DOHH2 (cell line): ENCODE results near the gene CCDC88B.

Experiments used
- H3F3A ChIP-seq: fragments of 200-600 bp; sonication (generic), shearing (Covaris generic); 2 replicates; pipeline ENCODE4 v1.6.0; 2016; ENCODE audit warnings: antibody characterized with exemption, mild to moderate bottlenecking; ENCODE audit not compliant: control insufficient read depth, insufficient read depth
- H3K27ac ChIP-seq: fragments of 200-600 bp; sonication (generic); 2 replicates; pipeline ENCODE4 v1.5.1; 2014; ENCODE audit warnings: low read depth, mild to moderate bottlenecking, low read length, moderate library complexity
- H3K27me3 ChIP-seq: fragments of 200-600 bp; sonication (generic); 2 replicates; pipeline ENCODE4 v1.6.1; 2014; ENCODE audit warnings: mild to moderate bottlenecking, low read length, mixed read lengths; ENCODE audit not compliant: control insufficient read depth
- H3K36me3 ChIP-seq: fragments of 200-600 bp; sonication (generic); 2 replicates; pipeline ENCODE4 v1.6.1; 2014; ENCODE audit warnings: mild to moderate bottlenecking, low read length, moderate library complexity, mixed read lengths; ENCODE audit not compliant: control insufficient read depth
- H3K4me1 ChIP-seq: fragments of 200-600 bp; sonication (generic); 2 replicates; pipeline ENCODE4 v1.6.1; 2014; ENCODE audit warnings: mild to moderate bottlenecking, low read length, mixed read lengths; ENCODE audit not compliant: control insufficient read depth
- H3K4me2 ChIP-seq: fragments of 200-600 bp; sonication (generic); 2 replicates; pipeline ENCODE4 v1.6.0; 2014; ENCODE audit warnings: mild to moderate bottlenecking, low read length, moderate library complexity
- H3K4me3 ChIP-seq: fragments of 200-600 bp; sonication (generic); 2 replicates; pipeline ENCODE4 v1.5.1; 2014; ENCODE audit warnings: mild to moderate bottlenecking, low read length, mixed read lengths
- H3K79me2 ChIP-seq: fragments of 200-600 bp; sonication (generic); 2 replicates; pipeline ENCODE4 v1.6.1; 2014; ENCODE audit warnings: mild to moderate bottlenecking, low read length, mixed read lengths; ENCODE audit not compliant: control insufficient read depth
- H3K9me2 ChIP-seq: fragments of 200-600 bp; sonication (generic); replicated peaks from 2 replicates; pipeline ENCODE4 v1.6.1; 2014; ENCODE audit warnings: mild to moderate bottlenecking, low read length, mixed read lengths; ENCODE audit not compliant: control insufficient read depth
- H3K9me3 ChIP-seq: fragments of 200-600 bp; sonication (generic); 2 replicates; pipeline ENCODE4 v1.6.1; 2014; ENCODE audit warnings: antibody characterized with exemption, low read length, mixed read lengths; ENCODE audit not compliant: control insufficient read depth, insufficient read depth
- H4K20me1 ChIP-seq: fragments of 200-600 bp; sonication (generic); 2 replicates; pipeline ENCODE4 v1.6.0; 2014; ENCODE audit warnings: low read depth, mild to moderate bottlenecking, antibody characterized with exemption, low read length, moderate library complexity; ENCODE audit not compliant: control insufficient read depth, insufficient read depth
- EZH2phosphoT487 ChIP-seq: fragments of 200-600 bp; sonication (generic); IDR thresholded peaks from 2 replicates; pipeline ENCODE4 v1.6.1; 2017; ENCODE audit warnings: borderline replicate concordance, mild to moderate bottlenecking, antibody characterized with exemption, low read length, moderate library complexity, mixed read lengths
- TF ChIP-seq, protein P1 (sequence below): fragments of 200-600 bp; sonication (generic); IDR thresholded peaks from one replicate; pipeline ENCODE4 v1.5.1; 2014; ENCODE audit warnings: antibody characterized with exemption, mild to moderate bottlenecking, low read depth, low read length; ENCODE audit not compliant: poor library complexity, severe bottlenecking

CCDC88B gene

DNA sequence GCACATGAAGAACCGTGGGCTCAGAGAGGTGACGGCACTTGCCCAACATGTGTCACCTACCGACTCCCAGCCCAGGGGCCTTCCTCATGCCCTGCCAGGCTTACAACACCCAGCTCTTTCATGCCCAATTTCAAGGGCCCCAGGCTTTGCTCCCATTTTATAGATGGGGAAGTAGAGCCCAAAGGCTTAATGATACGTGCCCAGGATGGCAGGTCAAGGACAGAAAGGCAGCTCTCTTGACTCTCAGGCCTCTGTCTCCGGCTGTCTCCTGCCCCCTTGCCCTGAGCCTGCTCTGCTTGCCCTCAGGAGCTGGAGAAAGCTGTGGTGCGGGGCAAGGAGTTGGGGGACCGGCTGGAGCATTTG, 9.0 kb downstream of the CCDC88B start:
- no peaks in the 10 kb centered on the region for H4K20me1 ChIP-seq
- no peak for TF ChIP-seq EZH2phosphoT487
- TF ChIP-seq, protein P1, sequence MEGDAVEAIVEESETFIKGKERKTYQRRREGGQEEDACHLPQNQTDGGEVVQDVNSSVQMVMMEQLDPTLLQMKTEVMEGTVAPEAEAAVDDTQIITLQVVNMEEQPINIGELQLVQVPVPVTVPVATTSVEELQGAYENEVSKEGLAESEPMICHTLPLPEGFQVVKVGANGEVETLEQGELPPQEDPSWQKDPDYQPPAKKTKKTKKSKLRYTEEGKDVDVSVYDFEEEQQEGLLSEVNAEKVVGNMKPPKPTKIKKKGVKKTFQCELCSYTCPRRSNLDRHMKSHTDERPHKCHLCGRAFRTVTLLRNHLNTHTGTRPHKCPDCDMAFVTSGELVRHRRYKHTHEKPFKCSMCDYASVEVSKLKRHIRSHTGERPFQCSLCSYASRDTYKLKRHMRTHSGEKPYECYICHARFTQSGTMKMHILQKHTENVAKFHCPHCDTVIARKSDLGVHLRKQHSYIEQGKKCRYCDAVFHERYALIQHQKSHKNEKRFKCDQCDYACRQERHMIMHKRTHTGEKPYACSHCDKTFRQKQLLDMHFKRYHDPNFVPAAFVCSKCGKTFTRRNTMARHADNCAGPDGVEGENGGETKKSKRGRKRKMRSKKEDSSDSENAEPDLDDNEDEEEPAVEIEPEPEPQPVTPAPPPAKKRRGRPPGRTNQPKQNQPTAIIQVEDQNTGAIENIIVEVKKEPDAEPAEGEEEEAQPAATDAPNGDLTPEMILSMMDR: no peak
- no peaks in the 10 kb centered on the region for H3K4me1 ChIP-seq
- H3K4me3 ChIP-seq: no peak overlapping the region
- H3K27me3 ChIP-seq: no peaks in the 10 kb centered on the region
- no peak overlapping the region for H3K4me2 ChIP-seq
- H3K27ac ChIP-seq: no peak overlapping the region
- peaks cover 9% of the 10 kb centered on the region for H3K36me3 ChIP-seq
- no peaks in the 10 kb centered on the region for H3K9me2 ChIP-seq
- H3K79me2 ChIP-seq: no peaks in the 10 kb centered on the region
- H3F3A ChIP-seq: no peaks in the 10 kb centered on the region
- H3K9me3 ChIP-seq: no peaks in the 10 kb centered on the region

DNA sequence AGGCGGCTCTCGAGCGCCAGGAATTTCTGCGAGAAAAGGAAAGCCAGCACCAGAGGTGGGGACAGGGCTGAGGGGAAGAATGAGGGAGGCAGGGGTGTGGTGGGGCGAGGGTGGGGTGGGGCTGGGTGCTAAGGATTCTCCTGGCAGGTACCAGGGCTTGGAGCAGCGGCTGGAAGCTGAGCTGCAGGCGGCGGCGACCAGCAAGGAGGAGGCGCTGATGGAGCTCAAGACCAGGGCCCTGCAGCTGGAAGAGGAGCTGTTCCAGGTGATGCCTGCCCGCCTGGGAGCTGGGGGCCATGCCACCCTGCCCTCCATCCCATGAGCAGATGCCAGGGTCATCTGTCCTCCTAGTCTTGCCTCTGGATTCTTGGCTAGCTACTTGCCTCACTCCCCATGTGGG, 9.4 kb downstream of the CCDC88B start:
- no peak overlapping the region for H3K4me2 ChIP-seq
- H3K27me3 ChIP-seq: no peaks in the 10 kb centered on the region
- H3K4me3 ChIP-seq: no peak overlapping the region
- no peak overlapping the region for H3K27ac ChIP-seq
- H3K9me3 ChIP-seq: no peaks in the 10 kb centered on the region
- no peaks in the 10 kb centered on the region for H3K9me2 ChIP-seq
- H4K20me1 ChIP-seq: no peaks in the 10 kb centered on the region
- H3K79me2 ChIP-seq: no peaks in the 10 kb centered on the region
- TF ChIP-seq EZH2phosphoT487: no peak
- TF ChIP-seq, protein P1: no peak
- H3K4me1 ChIP-seq: no peaks in the 10 kb centered on the region
- peaks cover 5% of the 10 kb centered on the region; the same call in 1 of the 2 replicates for H3K36me3 ChIP-seq
- no peaks in the 10 kb centered on the region for H3F3A ChIP-seq

DNA sequence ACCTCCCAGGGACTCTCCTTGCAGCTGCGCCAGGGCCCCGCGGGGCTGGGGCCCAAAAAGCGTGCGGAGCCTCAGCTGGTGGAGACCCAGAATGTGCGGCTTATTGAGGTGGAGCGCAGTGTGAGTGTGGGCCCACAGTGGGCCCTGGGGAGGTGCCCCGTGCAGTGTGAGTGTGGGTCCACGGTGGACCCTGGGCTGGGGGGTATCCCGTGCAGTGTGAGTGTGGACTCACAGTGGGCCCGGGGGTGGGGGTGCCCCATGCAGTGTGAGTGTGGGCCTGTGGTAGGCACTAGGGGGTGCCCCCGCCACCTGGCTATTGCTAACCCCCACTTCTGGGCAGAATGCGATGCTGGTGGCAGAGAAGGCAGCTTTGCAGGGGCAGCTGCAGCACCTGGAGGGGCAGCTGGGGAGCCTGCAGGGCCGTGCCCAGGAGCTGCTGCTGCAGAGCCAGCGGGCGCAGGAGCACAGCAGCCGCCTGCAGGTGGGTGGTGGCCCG, 11.2 kb downstream of the CCDC88B start:
- Histone ChIP-seq H3K4me2 (no peak overlapping the region), H3K4me1 (peaks cover 5% of the 10 kb centered on the region), H3K4me3 (no peak overlapping the region), H3K27me3 (no peaks in the 10 kb centered on the region), H3K79me2 (no peaks in the 10 kb centered on the region), H3K9me3 (no peaks in the 10 kb centered on the region), H4K20me1 (no peaks in the 10 kb centered on the region), H3K27ac (no peak overlapping the region), H3F3A (peaks cover 5% of the 10 kb centered on the region), H3K9me2 (no peaks in the 10 kb centered on the region), H3K36me3 (peaks cover 8% of the 10 kb centered on the region)
- TF ChIP-seq EZH2phosphoT487: no peak
- TF ChIP-seq, protein P1: no peak
